ENCODE data around the gene ANHX.
"Not testable (repeated sequence)": the region's sequence is repeated elsewhere in the genome, so short reads cannot be mapped to it uniquely, and the experiment has no call there.

ANHX gene

GRCh38 chr12:133235401-133236112 lies at the start of gene ANHX:
TSS of gene ANHX (minus strand) at chr12:133235877. CDS start at chr12:133234356, 1,521 bp downstream.
- no peak for DNase-seq

- DNase-seq: not testable (repeated sequence)
Measured at GRCh38 chr12:133264668-133265067, 29.0 kb upstream of the ANHX start.

GRCh38 chr12:133264173-133264572 lies 28.5 kb upstream of the ANHX start:
- no peak for DNase-seq

GRCh38 chr12:133256321-133256720 lies 20.6 kb upstream of the ANHX start:
- no peak for DNase-seq

- DNase-seq: not testable (repeated sequence)
Measured at GRCh38 chr12:133255833-133256232, 20.2 kb upstream of the ANHX start.

- no peak for DNase-seq
Measured at GRCh38 chr12:133251732-133252131, 16.1 kb upstream of the ANHX start.

GRCh38 chr12:133236556-133236955 lies 879 bp upstream of the ANHX start:
- no peak for DNase-seq

- no peak for DNase-seq
Measured at GRCh38 chr12:133236144-133236543, 467 bp upstream of the ANHX start.

GRCh38 chr12:133234971-133235370 lies 706 bp downstream of the ANHX start:
- DNase-seq: no peak

GRCh38 chr12:133233993-133234564 lies 1.6 kb downstream of the ANHX start:
- no peak for DNase-seq

GRCh38 chr12:133233006-133233405 lies 2.7 kb downstream of the ANHX start:
- no peak for DNase-seq

- DNase-seq: no peak
Measured at GRCh38 chr12:133231001-133231400, 4.7 kb downstream of the ANHX start.

GRCh38 chr12:133227281-133227852 lies 8.3 kb downstream of the ANHX start:
- no peak for DNase-seq

GRCh38 chr12:133226690-133227089 lies 9.0 kb downstream of the ANHX start:
- DNase-seq: no peak

GRCh38 chr12:133225527-133225926 lies 10.2 kb downstream of the ANHX start:
- no peak for DNase-seq

GRCh38 chr12:133222211-133222610 lies 13.5 kb downstream of the ANHX start:
- DNase-seq: no peak

- DNase-seq: no peak
Measured at GRCh38 chr12:133221241-133221640, 14.4 kb downstream of the ANHX start.

GRCh38 chr12:133220521-133220920 lies 15.2 kb downstream of the ANHX start:
- DNase-seq: no peak

GRCh38 chr12:133217219-133217618 lies 18.5 kb downstream of the ANHX start:
- DNase-seq: no peak

GRCh38 chr12:133215724-133216123 lies 20.0 kb downstream of the ANHX start:
- DNase-seq: no peak

- no peak for DNase-seq
Measured at GRCh38 chr12:133206390-133206789, 29.3 kb downstream of the ANHX start.

- no peak for DNase-seq
Measured at GRCh38 chr12:133204264-133204603, 31.4 kb downstream of the ANHX start.

- DNase-seq: no peak
Measured at GRCh38 chr12:133203344-133204263, 32.1 kb downstream of the ANHX start.
